Iris pigment epithelial cell (primary cell): ENCODE data around the gene TMEM201.

Experiments
- DNase-seq: peaks from one replicate; pipeline ENCODE4 v3.0.0-alpha.2; 2011; ENCODE audit warnings: low read depth

TMEM201 gene

GRCh38 chr1:9654051-9654833 is 65.5 kb downstream of the TMEM201 start:
- DNase-seq = no peak

DNA sequence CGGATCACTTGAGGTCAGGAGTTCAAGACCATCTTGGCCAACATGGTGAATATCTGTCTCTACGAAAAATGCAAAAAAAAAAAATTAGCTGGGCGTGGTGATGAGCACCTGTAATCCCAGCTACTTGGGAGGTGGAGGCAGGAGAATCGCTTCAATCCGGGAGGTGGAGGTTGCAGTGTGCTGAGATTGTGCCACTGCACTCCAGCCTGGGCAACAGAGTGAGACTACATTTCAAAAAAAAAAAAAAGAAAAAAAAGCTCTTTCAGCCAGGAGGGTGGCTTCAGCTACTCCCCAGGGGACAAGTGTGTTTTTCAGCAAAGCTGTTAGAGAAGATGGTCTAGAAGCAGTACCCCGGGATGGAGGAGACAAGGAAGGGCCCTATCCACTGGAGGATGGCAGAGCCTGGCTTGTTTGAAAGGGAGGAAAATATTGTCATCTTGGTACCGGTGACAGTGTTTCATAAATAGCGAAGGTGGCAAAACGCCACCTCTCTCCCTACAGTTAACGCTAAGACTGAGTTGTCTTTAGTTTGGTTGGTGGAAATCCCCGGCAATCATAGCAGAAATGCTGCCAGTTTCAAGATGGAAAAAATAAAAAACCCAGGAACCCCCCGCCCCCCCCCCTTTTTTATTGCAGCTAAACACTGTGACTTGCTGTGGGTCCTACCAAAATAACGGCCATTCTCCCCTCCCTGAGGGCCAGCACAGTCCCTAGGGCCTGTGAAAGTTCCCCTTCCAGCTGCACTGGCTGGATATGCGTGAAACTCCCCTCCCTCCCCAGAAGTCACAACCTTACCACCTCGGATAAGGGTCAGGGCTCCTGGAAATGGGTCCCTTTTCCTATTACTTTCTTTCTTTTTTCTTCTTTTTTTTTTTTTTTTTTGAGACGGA is 66.4 kb downstream of the TMEM201 start:
- no peak for DNase-seq

DNA sequence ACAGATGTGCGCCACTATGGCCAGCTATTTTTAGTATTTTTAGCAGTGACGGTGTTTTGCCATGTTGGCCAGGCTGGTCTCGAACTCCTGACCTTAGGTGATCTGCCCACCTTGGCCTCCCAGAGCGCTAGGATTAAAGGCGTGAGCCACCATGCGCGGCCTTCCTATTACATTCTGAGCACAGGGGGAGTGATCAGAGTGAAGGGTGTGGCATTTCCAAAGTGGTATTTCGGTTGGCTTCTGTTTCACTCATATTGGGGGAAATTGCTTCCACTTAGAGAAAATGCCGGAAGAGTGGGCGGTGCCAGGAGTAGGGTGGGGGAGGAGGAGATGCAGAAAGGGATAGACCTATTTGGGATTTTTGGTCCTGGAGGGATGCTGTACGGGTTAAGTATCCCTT is 67.1 kb downstream of the TMEM201 start:
- DNase-seq = no peak

DNA sequence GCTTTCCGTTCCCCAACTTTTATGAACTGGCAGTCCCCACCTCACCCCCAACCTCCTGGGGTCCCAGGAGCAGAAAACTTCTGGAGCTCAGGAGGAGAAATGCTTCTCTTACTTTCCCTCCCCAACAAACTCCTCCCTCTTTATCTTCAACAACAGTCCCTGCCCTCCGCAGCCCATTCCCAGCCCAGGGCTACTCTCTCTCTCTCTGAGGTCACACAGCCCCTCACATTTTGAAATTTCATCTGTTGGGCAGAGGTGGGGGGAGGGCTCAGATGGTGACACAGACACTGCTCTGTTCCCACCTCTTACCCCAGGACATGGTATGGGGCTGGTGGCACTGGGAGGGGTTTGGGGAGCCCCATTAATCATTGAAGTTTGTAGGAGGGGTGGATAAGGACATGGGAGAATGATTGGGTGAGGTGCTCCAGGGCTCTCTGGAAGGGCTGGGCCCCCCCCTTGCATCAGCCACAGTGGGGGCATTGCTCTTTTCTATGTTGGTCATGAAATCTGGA is 68.9 kb downstream of the TMEM201 start:
- no peak for DNase-seq

DNA sequence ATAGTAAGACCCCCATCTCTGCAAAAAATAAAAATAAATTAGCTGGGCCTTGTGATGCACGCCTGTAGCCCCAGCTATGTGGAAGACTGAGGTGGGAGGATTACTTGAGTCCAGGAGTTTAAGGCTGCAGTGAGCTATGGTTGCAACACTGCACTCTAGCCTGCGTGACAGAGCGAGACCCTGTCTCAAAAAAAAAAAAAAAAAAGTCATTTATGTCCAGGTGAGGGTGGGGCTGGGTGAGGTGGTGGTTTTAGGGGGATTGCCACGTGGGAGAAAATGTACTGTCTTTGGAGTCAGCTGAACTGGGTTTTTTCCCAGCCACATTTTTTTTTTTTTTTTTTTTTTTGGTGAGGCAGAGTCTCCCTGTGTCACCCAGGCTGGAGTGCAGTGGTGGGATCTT is 69.5 kb downstream of the TMEM201 start:
- no peak for DNase-seq

GRCh38 chr1:9659328-9659727 is 70.6 kb downstream of the TMEM201 start:
- peak; percentile 91 for DNase-seq

GRCh38 chr1:9663257-9663656 is 74.5 kb downstream of the TMEM201 start:
- DNase-seq = no peak
